ENCODE data around the gene THRA. TPM values are rescaled to one million over a fixed set of nuclear protein-coding genes. Genes with fewer than 3 reads are reported as not detected.

THRA gene
- total RNA-seq, 1 donor from 2014 or later = 13.6 TPM

- Mint-ChIP-seq H3K27me3 (ENCODE audit: unreplicated experiment) (peaks cover 12% of the 10 kb centered on the region), H3K27ac (ENCODE audit: unreplicated experiment) (no peak overlapping the region), H3K4me1 (ENCODE audit: unreplicated experiment) (peaks cover 27% of the 10 kb centered on the region), H3K36me3 (ENCODE audit: low read depth, unreplicated experiment) (peaks cover 7% of the 10 kb centered on the region), H3K9me3 (ENCODE audit: unreplicated experiment) (no peaks in the 10 kb centered on the region), H3K4me3 (ENCODE audit: unreplicated experiment) (no peak overlapping the region)
- DNase-seq (ENCODE audit: low spot score) = no peak
- no peak for TF ChIP-seq CTCF (IDR thresholded peaks at IDR 0.05; ENCODE audit: unreplicated experiment)
Measured at GRCh38 chr17:40072735-40073346, 10.1 kb downstream of the THRA start.

GRCh38 chr17:40073454-40074174, 10.8 kb downstream of the THRA start:
- DNase-seq (ENCODE audit: low spot score) = no peak
- peaks cover 8% of the 10 kb centered on the region for H3K27me3 Mint-ChIP-seq (ENCODE audit: unreplicated experiment)
- H3K36me3 Mint-ChIP-seq (ENCODE audit: low read depth, unreplicated experiment) = peaks cover 7% of the 10 kb centered on the region
- H3K4me1 Mint-ChIP-seq (ENCODE audit: unreplicated experiment) = peaks cover 19% of the 10 kb centered on the region
- H3K4me3 Mint-ChIP-seq (ENCODE audit: unreplicated experiment) = peak overlapping the region; percentile 70
- no peaks in the 10 kb centered on the region for H3K9me3 Mint-ChIP-seq (ENCODE audit: unreplicated experiment)
- H3K27ac Mint-ChIP-seq (ENCODE audit: unreplicated experiment) = no peak overlapping the region
- TF ChIP-seq CTCF (IDR thresholded peaks at IDR 0.05; ENCODE audit: unreplicated experiment) = no peak

GRCh38 chr17:40074175-40074512, 11.4 kb downstream of the THRA start:
- TF ChIP-seq CTCF (IDR thresholded peaks at IDR 0.05; ENCODE audit: unreplicated experiment) = no peak
- Mint-ChIP-seq H3K9me3 (ENCODE audit: unreplicated experiment) (no peaks in the 10 kb centered on the region), H3K4me1 (ENCODE audit: unreplicated experiment) (peaks cover 17% of the 10 kb centered on the region), H3K4me3 (ENCODE audit: unreplicated experiment) (peak overlapping the region; percentile 70), H3K36me3 (ENCODE audit: low read depth, unreplicated experiment) (peaks cover 7% of the 10 kb centered on the region), H3K27me3 (ENCODE audit: unreplicated experiment) (peaks cover 11% of the 10 kb centered on the region), H3K27ac (ENCODE audit: unreplicated experiment) (no peak overlapping the region)
- DNase-seq (ENCODE audit: low spot score) = no peak

- no peak for TF ChIP-seq CTCF (IDR thresholded peaks at IDR 0.05; ENCODE audit: unreplicated experiment)
- Mint-ChIP-seq H3K36me3 (ENCODE audit: low read depth, unreplicated experiment) (peaks cover 7% of the 10 kb centered on the region), H3K4me1 (ENCODE audit: unreplicated experiment) (peaks cover 10% of the 10 kb centered on the region), H3K27me3 (ENCODE audit: unreplicated experiment) (peaks cover 8% of the 10 kb centered on the region), H3K4me3 (ENCODE audit: unreplicated experiment) (no peak overlapping the region), H3K27ac (ENCODE audit: unreplicated experiment) (no peak overlapping the region), H3K9me3 (ENCODE audit: unreplicated experiment) (no peaks in the 10 kb centered on the region)
- no peak for DNase-seq (ENCODE audit: low spot score)
Measured at GRCh38 chr17:40074871-40075200, 12.1 kb downstream of the THRA start.

- peaks cover 8% of the 10 kb centered on the region for H3K27me3 Mint-ChIP-seq (ENCODE audit: unreplicated experiment)
- H3K9me3 Mint-ChIP-seq (ENCODE audit: unreplicated experiment) = no peaks in the 10 kb centered on the region
- TF ChIP-seq CTCF (IDR thresholded peaks at IDR 0.05; ENCODE audit: unreplicated experiment) = peak; percentile 86
- H3K4me1 Mint-ChIP-seq (ENCODE audit: unreplicated experiment) = peaks cover 10% of the 10 kb centered on the region
- peak overlapping the region; percentile 21 for H3K4me3 Mint-ChIP-seq (ENCODE audit: unreplicated experiment)
- peaks cover 7% of the 10 kb centered on the region for H3K36me3 Mint-ChIP-seq (ENCODE audit: low read depth, unreplicated experiment)
- H3K27ac Mint-ChIP-seq (ENCODE audit: unreplicated experiment) = no peak overlapping the region
- DNase-seq (ENCODE audit: low spot score) = peak; percentile 73
Measured at GRCh38 chr17:40075201-40075941, 12.6 kb downstream of the THRA start.

Measured in endothelial cell (in vitro differentiated cells).